D721Med (cell line): ENCODE measurements around the gene TOX2.

ENCODE experiments used
- DNase-seq: peaks from one replicate; pipeline ENCODE4 v3.0.0; 2011; ENCODE audit warnings: low spot score; ENCODE audit not compliant: insufficient read length
- FAIRE-seq: peaks from 2 replicates; lab custom pipeline; 2011; peaks lifted over from hg19 to GRCh38; lab: Jason Lieb, UNC
- TF ChIP-seq, protein P1 (sequence below): IDR thresholded peaks from 2 replicates; pipeline ENCODE4 v1.5.1; 2012; ENCODE audit warnings: mild to moderate bottlenecking, control low read depth; ENCODE audit not compliant: insufficient read depth; ENCODE audit errors: missing control alignments

TOX2 gene

GRCh38 chr20:44011251-44011940 is 96.7 kb downstream of the TOX2 start:
- TF ChIP-seq, protein P1, sequence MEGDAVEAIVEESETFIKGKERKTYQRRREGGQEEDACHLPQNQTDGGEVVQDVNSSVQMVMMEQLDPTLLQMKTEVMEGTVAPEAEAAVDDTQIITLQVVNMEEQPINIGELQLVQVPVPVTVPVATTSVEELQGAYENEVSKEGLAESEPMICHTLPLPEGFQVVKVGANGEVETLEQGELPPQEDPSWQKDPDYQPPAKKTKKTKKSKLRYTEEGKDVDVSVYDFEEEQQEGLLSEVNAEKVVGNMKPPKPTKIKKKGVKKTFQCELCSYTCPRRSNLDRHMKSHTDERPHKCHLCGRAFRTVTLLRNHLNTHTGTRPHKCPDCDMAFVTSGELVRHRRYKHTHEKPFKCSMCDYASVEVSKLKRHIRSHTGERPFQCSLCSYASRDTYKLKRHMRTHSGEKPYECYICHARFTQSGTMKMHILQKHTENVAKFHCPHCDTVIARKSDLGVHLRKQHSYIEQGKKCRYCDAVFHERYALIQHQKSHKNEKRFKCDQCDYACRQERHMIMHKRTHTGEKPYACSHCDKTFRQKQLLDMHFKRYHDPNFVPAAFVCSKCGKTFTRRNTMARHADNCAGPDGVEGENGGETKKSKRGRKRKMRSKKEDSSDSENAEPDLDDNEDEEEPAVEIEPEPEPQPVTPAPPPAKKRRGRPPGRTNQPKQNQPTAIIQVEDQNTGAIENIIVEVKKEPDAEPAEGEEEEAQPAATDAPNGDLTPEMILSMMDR, result no peak
- DNase-seq (no peak), FAIRE-seq (no peak)

DNA sequence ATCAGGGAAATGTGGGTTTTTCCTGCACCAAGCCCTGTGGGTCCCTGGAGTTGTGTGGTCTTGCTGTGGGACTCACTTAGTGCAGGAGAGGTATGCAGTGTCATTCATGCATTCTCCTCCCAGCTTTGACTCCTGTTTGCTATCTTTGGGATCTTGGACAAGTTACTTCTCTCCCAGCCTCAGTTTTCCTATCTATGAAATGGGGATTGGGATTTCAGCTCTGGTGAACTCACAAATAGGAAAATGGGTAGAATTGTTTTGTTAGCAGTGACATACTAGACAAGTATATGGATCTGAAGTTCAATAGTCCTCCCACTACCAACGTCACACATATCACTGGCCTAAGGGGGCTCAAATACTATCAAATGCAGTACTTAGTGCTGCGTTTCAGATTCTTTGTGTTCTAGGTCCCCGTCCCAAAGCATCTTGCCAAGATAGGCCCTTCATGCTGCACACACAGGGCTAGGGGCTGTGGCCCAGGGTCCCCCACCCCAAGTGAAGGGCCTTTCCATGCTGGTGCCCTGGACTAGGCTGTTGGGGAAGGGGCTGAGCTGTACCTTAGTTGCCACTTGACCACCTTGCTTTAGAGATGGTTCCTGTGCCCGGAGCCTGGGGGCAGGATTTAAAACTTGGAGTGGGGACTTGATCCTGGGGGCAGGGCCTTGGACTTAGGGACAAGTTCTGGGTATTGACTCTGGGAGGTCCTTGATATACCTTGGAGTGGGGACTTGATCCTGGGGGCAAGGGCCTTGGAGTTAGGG is 98.0 kb downstream of the TOX2 start:
- TF ChIP-seq, protein P1, result no peak
- FAIRE-seq (no peak), DNase-seq (no peak)

DNA sequence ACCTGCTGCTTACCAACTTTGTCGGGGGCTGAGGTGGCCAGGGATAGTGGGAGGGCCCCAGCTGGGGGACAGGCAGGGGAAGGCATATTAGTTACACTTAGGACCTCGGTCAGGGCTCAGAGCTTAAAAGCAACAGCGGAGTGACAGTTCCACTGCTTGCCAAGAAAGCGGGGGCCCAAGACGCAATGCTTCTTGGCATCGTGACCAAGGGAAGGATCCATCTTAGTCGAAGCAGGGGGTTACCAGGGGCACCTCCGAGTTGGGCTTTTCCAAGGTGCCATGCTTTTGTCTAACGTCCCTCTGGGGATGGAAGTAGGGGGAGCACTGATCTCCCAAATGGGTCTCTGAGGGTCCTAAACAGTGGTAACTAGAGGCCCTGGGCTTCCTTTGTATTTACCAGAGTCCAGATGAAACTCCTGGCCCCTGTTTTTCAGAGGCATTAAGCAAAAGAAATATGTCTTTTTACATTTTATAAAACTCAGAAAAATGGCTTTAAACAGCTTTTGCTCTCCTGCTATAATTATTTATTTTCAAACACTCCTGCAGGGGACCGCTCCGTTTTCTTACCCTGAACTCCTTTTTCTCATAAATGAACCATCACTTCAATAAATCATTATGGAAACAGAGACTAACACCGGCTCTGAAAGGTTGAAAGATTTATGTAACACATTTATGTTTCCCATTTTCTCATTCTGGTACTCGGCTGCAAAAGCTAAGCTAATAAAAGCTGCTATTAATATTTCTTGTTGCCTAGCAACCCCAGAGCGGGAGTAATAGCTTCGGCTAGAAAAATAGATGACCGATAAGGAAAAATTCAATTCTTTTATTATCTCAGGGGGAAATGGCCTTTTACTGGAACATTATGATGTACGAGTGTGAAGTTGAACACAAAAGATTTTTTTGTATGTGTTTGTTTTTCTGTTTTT is 100.4 kb downstream of the TOX2 start:
- TF ChIP-seq, protein P1, result no peak
- DNase-seq, result no peak
- FAIRE-seq, result no peak

DNA sequence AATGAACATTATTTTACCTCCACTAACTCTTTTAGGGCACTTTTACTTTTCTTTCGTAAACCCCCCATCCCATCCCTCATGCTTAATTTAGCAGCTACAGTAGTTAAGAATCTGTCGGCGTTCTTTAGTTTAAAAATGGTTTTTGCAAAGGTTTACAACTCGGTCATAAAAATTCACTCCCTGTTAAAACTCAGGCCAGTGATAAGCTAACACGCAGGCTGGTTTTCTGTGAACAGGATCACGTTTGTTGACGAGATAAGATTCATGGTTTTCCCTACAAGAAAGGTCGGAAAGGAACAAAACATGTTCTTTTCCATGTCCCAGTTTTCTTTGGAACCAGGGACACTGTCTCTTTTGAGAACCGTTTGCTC is 101.1 kb downstream of the TOX2 start:
- TF ChIP-seq, protein P1, result no peak
- FAIRE-seq (no peak), DNase-seq (no peak)

DNA sequence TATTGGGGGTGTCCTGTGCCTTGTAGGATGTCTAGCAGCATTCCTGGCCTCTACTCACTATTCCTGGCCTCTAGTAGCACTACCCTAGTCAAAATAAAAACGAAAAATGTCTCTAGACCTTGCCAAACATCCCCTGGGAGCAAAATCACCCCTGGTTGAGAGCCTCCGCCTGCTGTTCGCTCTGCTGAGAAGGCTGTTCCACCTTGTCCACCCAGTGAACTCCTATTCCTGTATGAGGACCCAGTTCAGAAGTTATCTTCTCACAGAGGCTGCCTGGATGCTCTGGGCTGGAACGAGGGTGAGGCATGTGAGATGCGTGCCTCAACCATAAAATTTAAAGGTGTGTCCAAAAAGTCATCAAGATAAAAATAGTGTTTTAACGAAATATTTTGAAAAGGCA is 101.9 kb downstream of the TOX2 start:
- DNase-seq (no peak), FAIRE-seq (no peak)
- TF ChIP-seq, protein P1, result no peak

GRCh38 chr20:44017211-44017610 is 102.6 kb downstream of the TOX2 start:
- DNase-seq, result no peak
- FAIRE-seq, result no peak
- TF ChIP-seq, protein P1, result no peak
